Astrocyte of the cerebellum (primary cell): ENCODE results near the gene MNAT1.

Experiments
- DNase-seq: peaks from one replicate; pipeline ENCODE4 v3.0.0-alpha.2; 2011; ENCODE audit warnings: low read depth
- H3K4me3 ChIP-seq: 2 replicates; pipeline ENCODE4 v1.5.1; 2011; ENCODE audit warnings: mild to moderate bottlenecking, low read depth, low read length, moderate library complexity
- in situ Hi-C: cut with HindIII; loops from 2 replicates; pipeline ENCODE4 v1.10.0; 2017; ENCODE audit warnings: low sequenced_read_pairs
- TF ChIP-seq, protein P1 (sequence below): IDR thresholded peaks from 2 replicates; pipeline ENCODE4 v1.5.1; 2012; ENCODE audit warnings: low read length, low read depth, moderate library complexity, mild to moderate bottlenecking; ENCODE audit errors: missing control alignments

MNAT1 gene

DNA sequence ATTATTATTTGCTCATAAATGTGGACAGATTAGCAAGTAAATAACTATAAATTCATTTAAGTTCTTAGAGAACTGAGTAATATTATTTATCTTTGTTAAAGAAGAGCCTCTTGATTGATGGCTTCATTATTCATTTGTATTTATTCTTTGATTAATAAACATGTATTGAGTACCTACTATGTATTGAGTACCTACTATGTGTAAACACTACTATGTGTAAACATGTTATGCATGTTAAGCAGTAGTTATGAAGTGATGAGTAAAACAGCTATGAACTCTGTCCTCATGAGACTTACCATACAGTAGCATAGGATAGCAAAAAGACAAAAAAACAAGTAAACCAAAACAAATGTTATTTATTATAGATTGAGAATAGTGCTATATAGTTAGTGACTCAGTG, 61.9 kb downstream of the MNAT1 start:
- H3K4me3 ChIP-seq, result no peak overlapping the region
- in situ Hi-C loops, result no loop called here
- TF ChIP-seq, protein P1, sequence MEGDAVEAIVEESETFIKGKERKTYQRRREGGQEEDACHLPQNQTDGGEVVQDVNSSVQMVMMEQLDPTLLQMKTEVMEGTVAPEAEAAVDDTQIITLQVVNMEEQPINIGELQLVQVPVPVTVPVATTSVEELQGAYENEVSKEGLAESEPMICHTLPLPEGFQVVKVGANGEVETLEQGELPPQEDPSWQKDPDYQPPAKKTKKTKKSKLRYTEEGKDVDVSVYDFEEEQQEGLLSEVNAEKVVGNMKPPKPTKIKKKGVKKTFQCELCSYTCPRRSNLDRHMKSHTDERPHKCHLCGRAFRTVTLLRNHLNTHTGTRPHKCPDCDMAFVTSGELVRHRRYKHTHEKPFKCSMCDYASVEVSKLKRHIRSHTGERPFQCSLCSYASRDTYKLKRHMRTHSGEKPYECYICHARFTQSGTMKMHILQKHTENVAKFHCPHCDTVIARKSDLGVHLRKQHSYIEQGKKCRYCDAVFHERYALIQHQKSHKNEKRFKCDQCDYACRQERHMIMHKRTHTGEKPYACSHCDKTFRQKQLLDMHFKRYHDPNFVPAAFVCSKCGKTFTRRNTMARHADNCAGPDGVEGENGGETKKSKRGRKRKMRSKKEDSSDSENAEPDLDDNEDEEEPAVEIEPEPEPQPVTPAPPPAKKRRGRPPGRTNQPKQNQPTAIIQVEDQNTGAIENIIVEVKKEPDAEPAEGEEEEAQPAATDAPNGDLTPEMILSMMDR, result no peak
- DNase-seq, result no peak

DNA sequence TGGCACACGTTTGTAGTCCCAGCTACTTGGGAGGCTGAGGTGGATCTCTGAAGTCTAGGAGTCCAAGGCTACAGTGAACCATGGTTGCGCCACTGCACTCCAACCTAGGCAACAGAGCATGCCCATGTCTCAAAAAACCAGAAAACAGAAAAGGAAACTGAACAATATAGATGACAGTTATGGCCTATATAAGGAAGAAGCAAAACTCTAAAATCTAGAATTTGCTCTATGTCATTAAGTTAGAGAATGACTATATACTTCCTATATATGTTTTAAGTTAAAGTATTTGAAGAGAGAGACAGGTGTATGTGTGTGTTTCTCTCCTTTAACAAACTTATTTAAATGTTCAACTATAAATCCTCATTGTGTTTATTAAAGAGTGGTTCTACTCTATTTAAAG, 65.8 kb downstream of the MNAT1 start:
- no peak for DNase-seq
- no peak overlapping the region for H3K4me3 ChIP-seq
- in situ Hi-C loops, result no loop called here
- TF ChIP-seq, protein P1, result no peak

DNA sequence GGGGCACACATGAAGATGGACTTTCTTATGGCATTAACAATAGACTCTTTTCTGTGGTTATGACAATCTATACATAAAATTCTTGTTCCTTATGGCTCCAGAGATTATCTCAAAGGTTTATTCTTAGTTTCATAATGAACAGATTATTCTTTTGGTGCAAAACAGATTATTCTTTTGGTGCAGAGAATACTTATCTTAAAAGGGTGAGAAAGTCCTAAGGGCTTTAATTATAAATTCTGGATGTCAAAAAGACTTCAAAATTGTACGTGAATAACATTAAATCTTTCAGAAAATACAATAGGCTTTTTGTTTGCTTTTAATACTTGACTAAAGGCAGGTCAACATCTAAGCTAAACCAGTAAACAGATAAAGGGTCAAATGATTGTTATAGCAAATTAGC, 69.3 kb downstream of the MNAT1 start:
- no peak overlapping the region for H3K4me3 ChIP-seq
- in situ Hi-C loops, result no loop called here
- no peak for DNase-seq
- TF ChIP-seq, protein P1, result no peak

DNA sequence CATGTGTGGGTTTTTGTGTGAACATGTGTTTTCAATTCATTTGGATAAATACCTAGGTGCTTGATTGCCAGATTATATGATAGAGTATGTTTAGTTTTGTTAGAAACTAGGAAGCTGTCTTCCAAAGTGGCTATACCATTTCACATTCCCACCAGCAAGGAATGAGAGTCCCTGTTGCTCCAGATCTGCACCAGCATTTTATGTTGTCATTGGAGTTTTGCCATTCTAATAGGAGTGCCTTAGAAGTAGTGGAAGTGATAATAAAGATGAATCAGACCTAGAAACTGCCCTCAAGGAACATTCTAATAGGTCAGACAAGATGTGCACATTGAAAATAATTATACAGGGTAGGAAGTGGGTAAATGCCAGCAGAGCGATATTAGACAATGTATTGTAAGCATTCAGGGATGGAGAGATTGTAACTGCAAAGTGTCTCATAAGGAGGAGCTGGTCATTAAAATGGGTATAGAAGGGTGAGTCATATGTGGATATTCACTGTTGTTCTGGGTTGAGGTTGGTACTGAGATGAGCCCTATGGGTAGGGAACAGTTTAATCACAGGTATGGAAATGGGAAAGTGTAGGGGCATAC, 71.4 kb downstream of the MNAT1 start:
- DNase-seq, result peak; percentile 16
- in situ Hi-C loops, result no loop called here
- H3K4me3 ChIP-seq, result no peak overlapping the region
- TF ChIP-seq, protein P1, result no peak

DNA sequence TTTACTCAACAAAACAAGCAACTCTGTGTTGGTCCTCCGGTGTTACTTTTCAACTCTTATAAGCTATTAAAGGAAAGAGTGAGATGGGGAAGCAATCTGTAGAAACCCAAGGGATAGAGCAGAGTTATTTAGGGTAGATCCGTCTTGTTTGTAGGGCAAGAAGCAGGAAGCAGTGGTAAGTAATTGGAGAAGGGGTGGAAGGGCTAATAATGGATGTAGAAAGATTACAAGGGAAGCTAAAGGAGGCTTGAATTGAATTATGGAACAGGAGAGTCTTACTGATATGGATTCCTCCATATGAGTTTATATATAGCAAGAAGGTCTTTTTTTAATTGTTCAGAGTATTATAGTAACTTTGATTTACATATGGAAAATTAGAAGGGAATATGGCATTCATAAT, 72.7 kb downstream of the MNAT1 start:
- no peak for DNase-seq
- TF ChIP-seq, protein P1, result no peak
- in situ Hi-C loops, result no loop called here
- H3K4me3 ChIP-seq, result no peak overlapping the region

DNA sequence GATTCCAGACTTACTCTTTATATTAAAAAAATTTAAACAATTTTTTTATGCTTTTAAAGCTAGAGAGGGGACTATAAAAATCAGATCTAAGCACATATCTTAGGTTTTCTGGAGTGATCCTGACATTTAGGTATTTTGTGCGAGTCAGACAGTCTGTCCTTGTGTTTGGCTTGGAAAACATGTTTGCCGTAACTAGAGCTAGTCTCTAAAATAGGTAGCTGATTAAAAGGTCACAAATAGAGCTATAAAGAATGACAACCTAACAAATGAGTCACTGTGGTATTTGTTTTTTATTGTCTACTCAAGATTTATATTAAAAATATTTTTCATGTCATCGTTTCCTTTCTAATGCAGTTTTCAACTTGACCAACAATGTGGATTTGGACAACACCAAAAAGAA, 73.4 kb downstream of the MNAT1 start:
- in situ Hi-C loops, result no loop called here
- H3K4me3 ChIP-seq, result no peak overlapping the region
- no peak for DNase-seq
- TF ChIP-seq, protein P1, result no peak
